COLO829 (cell line): ENCODE data around the gene CCDC167.

Source experiments
- DNase-seq: peaks from one replicate; pipeline ENCODE4 v3.0.0; 2012; ENCODE audit warnings: low spot score

CCDC167 gene

GRCh38 chr6:37499433-37500293, at the start of gene CCDC167:
Gene CCDC167 (minus strand): TSS chr6:37499893. CDS start chr6:37499863, 30 bp downstream.
- DNase-seq, result peak; percentile 96

- no peak for DNase-seq
Observed at GRCh38 chr6:37549154-37549553, 49.5 kb upstream of the CCDC167 start.

- no peak for DNase-seq
Observed at GRCh38 chr6:37548067-37548674, 48.5 kb upstream of the CCDC167 start.

GRCh38 chr6:37547564-37548061, 47.9 kb upstream of the CCDC167 start:
- DNase-seq, result no peak

- DNase-seq, result no peak
Observed at GRCh38 chr6:37546141-37546871, 46.6 kb upstream of the CCDC167 start.

- DNase-seq, result no peak
Observed at GRCh38 chr6:37544530-37544929, 44.8 kb upstream of the CCDC167 start.

- DNase-seq, result no peak
Observed at GRCh38 chr6:37543361-37543760, 43.7 kb upstream of the CCDC167 start.

GRCh38 chr6:37541346-37541745, 41.7 kb upstream of the CCDC167 start:
- DNase-seq, result no peak

GRCh38 chr6:37540390-37540789, 40.7 kb upstream of the CCDC167 start:
- DNase-seq, result no peak

- no peak for DNase-seq
Observed at GRCh38 chr6:37540029-37540352, 40.3 kb upstream of the CCDC167 start.

GRCh38 chr6:37539171-37540028, 39.7 kb upstream of the CCDC167 start:
- no peak for DNase-seq

- DNase-seq, result peak; percentile 56
Observed at GRCh38 chr6:37538107-37538506, 38.4 kb upstream of the CCDC167 start.

- no peak for DNase-seq
Observed at GRCh38 chr6:37537548-37537947, 37.9 kb upstream of the CCDC167 start.

- DNase-seq, result no peak
Observed at GRCh38 chr6:37536491-37537190, 36.9 kb upstream of the CCDC167 start.

GRCh38 chr6:37535759-37536490, 36.2 kb upstream of the CCDC167 start:
- no peak for DNase-seq

GRCh38 chr6:37535428-37535758, 35.7 kb upstream of the CCDC167 start:
- DNase-seq, result no peak

- DNase-seq, result no peak
Observed at GRCh38 chr6:37534893-37535292, 35.2 kb upstream of the CCDC167 start.

- no peak for DNase-seq
Observed at GRCh38 chr6:37532122-37532521, 32.4 kb upstream of the CCDC167 start.

- no peak for DNase-seq
Observed at GRCh38 chr6:37531437-37532036, 31.8 kb upstream of the CCDC167 start.

- DNase-seq, result no peak
Observed at GRCh38 chr6:37531026-37531425, 31.3 kb upstream of the CCDC167 start.
